Peyer's patch (tissue), 4 donors: ENCODE results near the gene STON1.

Source experiments
- POLR2A ChIP-seq, 2 donors: fragments of 450-650 bp; IDR thresholded peaks; one replicate each; pipeline ENCODE4 v1.5.1; 2017; ENCODE audit warnings: antibody characterized with exemption in 2 of 2, mild to moderate bottlenecking in 2 of 2, moderate library complexity in 2 of 2
- TF ChIP-seq, protein P1 (sequence below), 6 experiments: fragments of 450-650 bp in 4 of 6; fragments of 200-600 bp in 2 of 6; sonication (generic) in 1 of 6; IDR thresholded peaks; one replicate each; pipeline ENCODE4 v1.5.1; 2017 to 2019; ENCODE audit warnings: antibody characterized with exemption in 6 of 6, mild to moderate bottlenecking in 3 of 6, moderate library complexity in 1 of 6

DNA sequence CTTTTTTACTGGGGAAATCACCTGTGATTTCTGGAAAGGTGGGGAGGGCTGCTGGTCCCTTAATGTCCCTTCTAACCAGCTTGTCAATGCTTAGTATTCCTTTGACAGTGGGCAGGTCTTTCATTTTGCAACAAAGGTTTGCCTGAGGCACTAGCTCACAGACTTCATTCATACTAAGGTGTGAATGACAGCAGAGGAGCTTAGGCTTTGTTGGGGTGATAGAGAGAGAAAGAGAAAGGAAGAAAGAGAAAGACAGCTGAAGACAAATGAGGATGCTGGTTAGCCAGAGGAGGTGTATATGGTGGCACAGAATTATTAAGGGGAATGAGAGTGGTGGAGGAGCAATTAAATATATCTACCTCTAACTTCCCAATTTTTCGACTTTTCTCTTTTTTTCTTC is 58.8 kb downstream of the STON1 start:
- TF ChIP-seq, protein P1, sequence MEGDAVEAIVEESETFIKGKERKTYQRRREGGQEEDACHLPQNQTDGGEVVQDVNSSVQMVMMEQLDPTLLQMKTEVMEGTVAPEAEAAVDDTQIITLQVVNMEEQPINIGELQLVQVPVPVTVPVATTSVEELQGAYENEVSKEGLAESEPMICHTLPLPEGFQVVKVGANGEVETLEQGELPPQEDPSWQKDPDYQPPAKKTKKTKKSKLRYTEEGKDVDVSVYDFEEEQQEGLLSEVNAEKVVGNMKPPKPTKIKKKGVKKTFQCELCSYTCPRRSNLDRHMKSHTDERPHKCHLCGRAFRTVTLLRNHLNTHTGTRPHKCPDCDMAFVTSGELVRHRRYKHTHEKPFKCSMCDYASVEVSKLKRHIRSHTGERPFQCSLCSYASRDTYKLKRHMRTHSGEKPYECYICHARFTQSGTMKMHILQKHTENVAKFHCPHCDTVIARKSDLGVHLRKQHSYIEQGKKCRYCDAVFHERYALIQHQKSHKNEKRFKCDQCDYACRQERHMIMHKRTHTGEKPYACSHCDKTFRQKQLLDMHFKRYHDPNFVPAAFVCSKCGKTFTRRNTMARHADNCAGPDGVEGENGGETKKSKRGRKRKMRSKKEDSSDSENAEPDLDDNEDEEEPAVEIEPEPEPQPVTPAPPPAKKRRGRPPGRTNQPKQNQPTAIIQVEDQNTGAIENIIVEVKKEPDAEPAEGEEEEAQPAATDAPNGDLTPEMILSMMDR (IDR thresholded peaks at IDR 0.05), result no peak
- TF ChIP-seq POLR2A (IDR thresholded peaks at IDR 0.05), result no peak
